ENCODE results near the gene PLA2G3. TPM values are rescaled to one million over a fixed set of nuclear protein-coding genes. Genes with fewer than 3 reads are reported as not detected.

Gene PLA2G3
- total and polyA plus RNA-seq, 2 of the 8 experiments (the other 6 are each of a cell fraction or from before 2014, with no cell fraction given) = 18.1 to 25.9 TPM

GRCh38 chr22:31094741-31095140 is 45.6 kb downstream of the PLA2G3 start:
- Histone ChIP-seq H3K56ac (replicated peaks; ENCODE audit: insufficient read length, low read depth, low read length) (no peak overlapping the region), H4K8ac (ENCODE audit: extremely low read depth, insufficient read depth, low read length) (no peak overlapping the region), H3K27ac (ENCODE audit: low read depth, low read length) (no peak overlapping the region), H3K18ac (ENCODE audit: extremely low read depth, low read length) (no peak overlapping the region), H3K79me1 (ENCODE audit: low read depth, low read length) (no peaks in the 10 kb centered on the region), H3K36me3 (ENCODE audit: control insufficient read depth in 2 of 4, insufficient read depth in 4 of 4, low read length in 3 of 4) (no peaks in the 10 kb centered on the region), H4K91ac (replicated peaks; ENCODE audit: insufficient read length, low read length) (no peak overlapping the region), H3K14ac (ENCODE audit: insufficient read length) (no peak overlapping the region), H3K4me2 (ENCODE audit: insufficient read depth in 1 of 2, low read depth in 2 of 2, low read length in 2 of 2) (no peak overlapping the region), H2BK5ac (ENCODE audit: low read depth, low read length) (no peak overlapping the region), H2AK5ac (ENCODE audit: low read depth, low read length) (no peak overlapping the region), H2BK15ac (ENCODE audit: low read length) (no peak overlapping the region), H2AFZ (ENCODE audit: low read length) (no peak overlapping the region), H3K4me3 (ENCODE audit: extremely low read depth in 1 of 4, insufficient read depth in 2 of 4, low read depth in 3 of 4, low read length in 4 of 4) (no peak overlapping the region), H4K20me1 (replicated peaks in 1 of 2; ENCODE audit: control insufficient read depth in 1 of 2, insufficient read depth in 2 of 2, low read length in 2 of 2) (no peaks in the 10 kb centered on the region), H3K23ac (ENCODE audit: insufficient read length) (no peak overlapping the region), H3K9ac (replicated peaks in 1 of 4; ENCODE audit: extremely low read depth in 1 of 4, low read depth in 3 of 4, low read length in 3 of 4) (no peak overlapping the region), H4K5ac (ENCODE audit: insufficient read length, low read depth, low read length) (no peak overlapping the region), H3K79me2 (ENCODE audit: control insufficient read depth in 1 of 2, insufficient read depth in 2 of 2, low read length in 2 of 2) (no peaks in the 10 kb centered on the region), H2BK120ac (replicated peaks; ENCODE audit: low read depth, low read length) (no peak overlapping the region), H3K4me1 (replicated peaks in 1 of 4; ENCODE audit: control insufficient read depth in 3 of 4, insufficient read depth in 4 of 4, low read length in 3 of 4) (peaks cover 5 to 23% (median 15%) of the 10 kb centered on the region in 4 experiments), H3K9me3 (ENCODE audit: insufficient read depth in 2 of 2, low read depth in 1 of 2, low read length in 1 of 2) (no peaks in the 10 kb centered on the region), H3K4ac (replicated peaks; ENCODE audit: insufficient read length, low read depth, low read length) (no peak overlapping the region), H2BK12ac (ENCODE audit: low read depth, low read length) (no peak overlapping the region), H3K23me2 (ENCODE audit: low read depth, low read length) (peaks cover 4% of the 10 kb centered on the region; the same call in 1 of the 2 replicates), H2BK20ac (ENCODE audit: low read length) (no peak overlapping the region), H3K27me3 (replicated peaks in 1 of 4; ENCODE audit: control insufficient read depth in 3 of 4, extremely low read depth in 1 of 4, insufficient read depth in 3 of 4, low read length in 3 of 4) (no peaks in the 10 kb centered on the region)
- DNase-seq (ENCODE audit: low read depth in 1 of 2, low spot score in 2 of 2) = no peak
- FAIRE-seq = no peak
- CTCF ChIA-PET (ENCODE audit: partially characterized antibody) = interaction anchor here (0.8 to 16.8 kb wide), 10 partner anchors 10 to 178 kb away, joined by 3 to 207 read pairs (median 4); partner anchors contain the start of genes SELENOM and SMTN
- WGBS, 2 experiments (ENCODE audit: extremely low coverage in 1 of 2, insufficient coverage in 1 of 2, insufficient read length in 1 of 2, insufficient replicate concordance in 2 of 2, low coverage in 1 of 2, low lambda C conversion rate in 2 of 2, missing lambda C conversion rate in 1 of 2) = 95% methylated on average over 7 of the region's 7 CpGs; no CpG with 5 or more reads in 1 of the 2 experiments
- POLR2A ChIA-PET (ENCODE audit: partially characterized antibody) = interaction anchor here (1.2 to 5.1 kb wide), 3 partner anchors 9 to 126 kb away, joined by 4 to 57 read pairs (median 18); partner anchors contain the start of genes MORC2 and TUG1
- no peak for TF ChIP-seq CBX5 (IDR thresholded peaks at IDR 0.05; ENCODE audit: low read depth, low read length)
- no peak for TF ChIP-seq MAX (IDR thresholded peaks at IDR 0.05)
- no peak for TF ChIP-seq BACH1 (IDR thresholded peaks at IDR 0.05; ENCODE audit: low read length)
- TF ChIP-seq RBBP5 (IDR thresholded peaks at IDR 0.05; ENCODE audit: borderline replicate concordance, low read depth, low read length) = no peak
- TF ChIP-seq CTCF (IDR thresholded peaks at IDR 0.05; ENCODE audit: control extremely low read depth in 1 of 3, insufficient read depth in 1 of 3, low read depth in 1 of 3, low read length in 3 of 3) = no peak
- no peak for TF ChIP-seq PHF8 (conservative IDR thresholded peaks at IDR 0.05; ENCODE audit: low read depth, low read length)
- no peak for TF ChIP-seq GABPA (IDR thresholded peaks at IDR 0.05; ENCODE audit: borderline replicate concordance, insufficient read depth, low read length)
- TF ChIP-seq ASH2L (IDR thresholded peaks at IDR 0.05; ENCODE audit: low read length) = no peak
- TF ChIP-seq FOSL1 (IDR thresholded peaks at IDR 0.05; ENCODE audit: insufficient read depth, low read depth, low read length) = no peak
- no peak for TF ChIP-seq SP1 (IDR thresholded peaks at IDR 0.05; ENCODE audit: low read depth, low read length)
- no peak for TF ChIP-seq KDM1A (IDR thresholded peaks at IDR 0.05; ENCODE audit: borderline replicate concordance, low read length)
- no peak for TF ChIP-seq POLR2AphosphoS5 (IDR thresholded peaks at IDR 0.05; ENCODE audit: low read depth, low read length)

Data from H1 (cell line).